Measurements from ENCODE around the gene SRGAP3.

SRGAP3 gene

GRCh38 chr3:9201955-9202354, 47.5 kb downstream of the SRGAP3 start:
- DNase-seq (ENCODE audit: low read depth in 2 of 2): no peak

GRCh38 chr3:9201266-9201665, 48.2 kb downstream of the SRGAP3 start:
- DNase-seq (ENCODE audit: low read depth in 2 of 2): no peak

- DNase-seq (ENCODE audit: low read depth in 2 of 2): no peak
These were observed 49.7 kb downstream of the SRGAP3 start for GRCh38 chr3:9199775-9200174.

GRCh38 chr3:9198899-9199335, 50.5 kb downstream of the SRGAP3 start:
- DNase-seq (ENCODE audit: low read depth in 2 of 2): no peak

- DNase-seq (ENCODE audit: low read depth in 2 of 2): no peak
These were observed 51.2 kb downstream of the SRGAP3 start for GRCh38 chr3:9198261-9198660.

- no peak for DNase-seq (ENCODE audit: low read depth in 2 of 2)
These were observed 53.4 kb downstream of the SRGAP3 start for GRCh38 chr3:9196020-9196419.

- no peak for DNase-seq (ENCODE audit: low read depth in 2 of 2)
These were observed 54.1 kb downstream of the SRGAP3 start for GRCh38 chr3:9195390-9195789.

- DNase-seq (ENCODE audit: low read depth in 2 of 2): no peak
These were observed 54.8 kb downstream of the SRGAP3 start for GRCh38 chr3:9194509-9195184.

- no peak for DNase-seq (ENCODE audit: low read depth in 2 of 2)
These were observed 55.7 kb downstream of the SRGAP3 start for GRCh38 chr3:9193633-9194195.

- no peak for DNase-seq (ENCODE audit: low read depth in 2 of 2)
These were observed 56.2 kb downstream of the SRGAP3 start for GRCh38 chr3:9193211-9193610.

GRCh38 chr3:9192248-9193025, 57.0 kb downstream of the SRGAP3 start:
- no peak for DNase-seq (ENCODE audit: low read depth in 2 of 2)

GRCh38 chr3:9190276-9190675, 59.2 kb downstream of the SRGAP3 start:
- DNase-seq (ENCODE audit: low read depth in 2 of 2): no peak

- DNase-seq (ENCODE audit: low read depth in 2 of 2): no peak
These were observed 60.9 kb downstream of the SRGAP3 start for GRCh38 chr3:9188583-9188982.

GRCh38 chr3:9185701-9186100, 63.7 kb downstream of the SRGAP3 start:
- DNase-seq (ENCODE audit: low read depth in 2 of 2): no peak

GRCh38 chr3:9185046-9185445, 64.4 kb downstream of the SRGAP3 start:
- DNase-seq (ENCODE audit: low read depth in 2 of 2): no peak

- no peak for DNase-seq (ENCODE audit: low read depth in 2 of 2)
These were observed 65.0 kb downstream of the SRGAP3 start for GRCh38 chr3:9184461-9184835.

GRCh38 chr3:9183811-9184460, 65.5 kb downstream of the SRGAP3 start:
- DNase-seq (ENCODE audit: low read depth in 2 of 2): no peak

- DNase-seq (ENCODE audit: low read depth in 2 of 2): no peak
These were observed 66.4 kb downstream of the SRGAP3 start for GRCh38 chr3:9183011-9183410.

- no peak for DNase-seq (ENCODE audit: low read depth in 2 of 2)
These were observed 68.7 kb downstream of the SRGAP3 start for GRCh38 chr3:9180764-9181117.

- no peak for DNase-seq (ENCODE audit: low read depth in 2 of 2)
These were observed 69.4 kb downstream of the SRGAP3 start for GRCh38 chr3:9179826-9180763.

GRCh38 chr3:9178697-9179096, 70.7 kb downstream of the SRGAP3 start:
- no peak for DNase-seq (ENCODE audit: low read depth in 2 of 2)

GRCh38 chr3:9175421-9175820, 74.0 kb downstream of the SRGAP3 start:
- no peak for DNase-seq (ENCODE audit: low read depth in 2 of 2)

All from activated CD4-positive, alpha-beta T cell treated with anti-CD3 and anti-CD28 coated beads for 24 hours (primary cell).